Mucosa of descending colon (tissue), 3 donors: ENCODE results near the gene SUSD6. TPM values are rescaled to one million over a fixed set of nuclear protein-coding genes. Genes with fewer than 3 reads are reported as not detected.
A peak's percentile ranks its signal among the peaks of the same experiment; 100 is the strongest.

ENCODE experiments used
- ATAC-seq: fragments of 200-7000 bp; cut with Tn5 transposase; one replicate; pipeline ENCODE4 v1.9.1; 2020; ENCODE audit warnings: mild to moderate bottlenecking, moderate library complexity
- DNase-seq, 3 donors: peaks; one replicate each; pipeline ENCODE4 v3.0.0-alpha.2; 2020
- H3K36me3 ChIP-seq: fragments of 200-600 bp; one replicate; pipeline ENCODE4 v1.8.0; 2021; ENCODE audit warnings: low read depth, mild to moderate bottlenecking
- H3K4me1 ChIP-seq: fragments of 200-600 bp; one replicate; pipeline ENCODE4 v1.8.0; 2021; ENCODE audit warnings: low read depth, mild to moderate bottlenecking
- H3K4me3 ChIP-seq: fragments of 200-600 bp; one replicate; pipeline ENCODE4 v1.8.0; 2021; ENCODE audit warnings: mild to moderate bottlenecking
- H3K9me3 ChIP-seq: fragments of 200-600 bp; one replicate; pipeline ENCODE4 v1.8.0; 2021; ENCODE audit warnings: mild to moderate bottlenecking
- intact Hi-C, 2 donors: fragments of 100-400 bp; cut with DNase I in 1 of 2; cut with micrococcal nuclease in 1 of 2; formaldehyde crosslinking; loops; one replicate each; pipeline versions ENCODE4 v1.11.0 to v1.11.1; 2022; cut with DNase I, micrococcal nuclease
- total RNA-seq, 3 donors: library from RNA; stranded (reverse); fragmentation: NEBNext Ultra II Directional in 2 of 3; extraction: Animal tissue kit (Norgen Biotek cat#: 25700) in 2 of 3; gene quantifications; one replicate each; pipeline versions ENCODE4 v1.2.1 to v1.2.4, GENCODE V29; 2021 to 2023
- TF ChIP-seq, protein P1 (sequence below): fragments of 200-600 bp; IDR thresholded peaks from one replicate; pipeline ENCODE4 v1.8.0; 2022; ENCODE audit warnings: antibody characterized with exemption, mild to moderate bottlenecking
- donor health status: DM: no; HTN: no; CAD: no; lungs with moderate emphysema.
- donor health status: DM: no; HTN: no; CAD: no.
- donor health status: DM: no; HTN: yes; CAD: no.

Gene SUSD6
- total RNA-seq, 3 donors from 2014 or later = 56.3 to 98.3 (median 95.6) TPM

DNA sequence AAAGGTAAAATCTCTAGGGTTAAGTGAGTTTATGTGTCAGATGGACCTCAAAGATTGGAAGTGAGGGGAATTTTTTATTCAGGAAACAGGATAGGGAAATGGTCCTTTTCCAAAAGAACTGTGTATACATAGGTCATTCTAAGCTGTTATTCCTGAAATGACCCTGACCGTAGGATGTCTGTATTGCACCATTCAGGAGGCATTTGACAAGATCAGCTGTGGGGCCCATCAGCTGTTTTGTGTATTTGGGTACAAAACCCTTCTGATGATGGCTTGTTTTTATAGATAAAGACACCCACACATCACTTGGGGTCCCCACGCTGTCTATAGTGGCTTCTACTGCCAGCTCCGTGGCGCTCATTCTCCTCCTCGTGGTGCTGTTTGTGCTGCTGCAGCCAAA is 92.9 kb downstream of the SUSD6 start:
- no peak overlapping the region for H3K4me3 ChIP-seq
- no peaks in the 10 kb centered on the region for H3K9me3 ChIP-seq
- DNase-seq (no peak), ATAC-seq (no peak)
- H3K36me3 ChIP-seq = no peaks in the 10 kb centered on the region
- H3K4me1 ChIP-seq = peaks cover 4% of the 10 kb centered on the region
- TF ChIP-seq, protein P1, sequence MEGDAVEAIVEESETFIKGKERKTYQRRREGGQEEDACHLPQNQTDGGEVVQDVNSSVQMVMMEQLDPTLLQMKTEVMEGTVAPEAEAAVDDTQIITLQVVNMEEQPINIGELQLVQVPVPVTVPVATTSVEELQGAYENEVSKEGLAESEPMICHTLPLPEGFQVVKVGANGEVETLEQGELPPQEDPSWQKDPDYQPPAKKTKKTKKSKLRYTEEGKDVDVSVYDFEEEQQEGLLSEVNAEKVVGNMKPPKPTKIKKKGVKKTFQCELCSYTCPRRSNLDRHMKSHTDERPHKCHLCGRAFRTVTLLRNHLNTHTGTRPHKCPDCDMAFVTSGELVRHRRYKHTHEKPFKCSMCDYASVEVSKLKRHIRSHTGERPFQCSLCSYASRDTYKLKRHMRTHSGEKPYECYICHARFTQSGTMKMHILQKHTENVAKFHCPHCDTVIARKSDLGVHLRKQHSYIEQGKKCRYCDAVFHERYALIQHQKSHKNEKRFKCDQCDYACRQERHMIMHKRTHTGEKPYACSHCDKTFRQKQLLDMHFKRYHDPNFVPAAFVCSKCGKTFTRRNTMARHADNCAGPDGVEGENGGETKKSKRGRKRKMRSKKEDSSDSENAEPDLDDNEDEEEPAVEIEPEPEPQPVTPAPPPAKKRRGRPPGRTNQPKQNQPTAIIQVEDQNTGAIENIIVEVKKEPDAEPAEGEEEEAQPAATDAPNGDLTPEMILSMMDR = no peak
- intact Hi-C loops = no loop called here

DNA sequence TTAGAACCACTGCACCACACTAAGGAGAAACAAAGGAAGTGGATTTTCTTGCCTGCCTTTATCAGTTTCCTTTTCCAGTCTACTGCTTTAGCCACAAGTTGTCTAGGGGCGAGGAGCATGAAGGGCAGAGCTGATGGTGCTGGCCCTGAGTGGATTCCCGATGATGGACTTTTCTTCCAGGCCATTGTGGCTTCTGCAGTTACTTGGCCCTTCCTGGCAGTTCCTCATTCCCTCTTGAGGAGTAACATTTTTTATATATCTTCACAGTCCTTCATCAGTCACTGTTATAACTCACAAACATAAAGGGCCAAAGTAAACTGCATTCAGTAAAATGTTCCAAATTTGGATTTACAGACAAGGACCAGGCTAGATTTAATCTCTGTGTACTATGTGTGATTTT is 94.3 kb downstream of the SUSD6 start:
- Histone ChIP-seq H3K4me1 (peaks cover 4% of the 10 kb centered on the region), H3K9me3 (no peaks in the 10 kb centered on the region), H3K36me3 (no peaks in the 10 kb centered on the region), H3K4me3 (no peak overlapping the region)
- TF ChIP-seq, protein P1 = no peak
- no peak for DNase-seq
- intact Hi-C loops = no loop called here
- ATAC-seq = no peak

DNA sequence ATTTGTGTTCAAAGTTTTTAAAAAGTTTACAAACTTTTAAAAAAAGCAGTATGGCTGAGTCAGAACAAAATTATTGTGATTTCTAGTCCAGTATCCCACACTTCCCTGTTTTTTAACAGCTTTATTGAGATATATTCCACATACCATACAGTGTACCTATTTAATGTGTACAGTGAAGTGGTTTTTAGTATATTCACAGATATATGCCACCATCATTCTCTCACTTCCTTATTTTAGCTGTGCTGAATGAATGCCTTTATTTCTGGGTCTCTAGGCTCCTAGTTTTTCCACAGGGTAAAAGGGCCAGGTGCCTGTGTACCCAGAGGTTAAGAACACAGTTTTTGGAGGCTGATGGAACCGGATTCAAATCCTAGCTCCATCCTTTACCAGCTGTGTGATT is 96.7 kb downstream of the SUSD6 start:
- peaks cover 22% of the 10 kb centered on the region for H3K4me1 ChIP-seq
- no peak overlapping the region for H3K4me3 ChIP-seq
- no peak for ATAC-seq
- TF ChIP-seq, protein P1 = no peak
- no peaks in the 10 kb centered on the region for H3K9me3 ChIP-seq
- intact Hi-C loops = no loop called here
- DNase-seq = no peak
- H3K36me3 ChIP-seq = no peaks in the 10 kb centered on the region

DNA sequence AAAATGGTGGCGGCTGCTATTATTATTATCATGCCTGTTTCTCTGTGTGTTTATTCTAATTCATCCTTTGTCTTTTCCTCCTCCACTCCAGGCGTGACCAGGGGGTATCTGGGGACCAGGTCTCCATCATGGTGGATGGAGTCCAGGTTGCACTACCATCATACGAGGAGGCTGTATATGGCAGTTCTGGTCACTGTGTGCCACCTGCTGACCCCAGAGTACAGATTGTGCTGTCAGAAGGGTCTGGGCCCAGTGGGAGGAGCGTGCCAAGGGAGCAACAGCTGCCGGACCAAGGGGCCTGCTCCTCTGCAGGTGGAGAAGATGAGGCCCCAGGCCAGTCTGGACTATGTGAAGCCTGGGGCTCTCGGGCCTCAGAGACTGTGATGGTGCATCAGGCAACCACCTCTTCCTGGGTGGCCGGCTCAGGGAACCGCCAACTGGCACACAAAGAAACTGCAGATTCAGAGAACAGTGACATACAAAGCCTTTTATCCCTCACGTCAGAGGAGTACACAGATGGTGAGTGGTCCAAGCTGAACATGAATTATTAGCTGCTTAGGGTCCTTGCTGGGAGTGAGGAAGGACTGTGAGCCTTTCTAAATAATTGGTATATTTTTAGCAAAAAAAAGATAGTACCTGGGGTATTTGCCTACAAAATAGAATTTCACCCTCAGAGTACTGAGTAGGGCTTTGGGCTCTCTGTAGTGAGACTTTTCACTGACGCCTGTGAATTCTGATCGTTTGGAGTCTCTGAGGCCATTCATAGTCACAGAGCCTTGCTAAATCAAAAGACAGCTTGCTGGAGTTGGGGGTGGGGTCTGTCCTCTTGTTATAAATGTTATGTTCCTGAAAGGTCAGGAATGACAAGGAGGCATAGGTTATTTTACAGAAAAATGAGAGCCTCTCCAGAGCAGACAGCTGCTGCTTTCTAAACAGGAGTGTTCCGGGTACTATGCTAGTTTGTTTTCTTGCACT is 97.5 kb downstream of the SUSD6 start:
- TF ChIP-seq, protein P1 = no peak
- Histone ChIP-seq H3K4me3 (no peak overlapping the region), H3K36me3 (no peaks in the 10 kb centered on the region), H3K9me3 (no peaks in the 10 kb centered on the region), H3K4me1 (peaks cover 28% of the 10 kb centered on the region)
- intact Hi-C loops = no loop called here
- peak in 1 of 3 donors; percentile 35 for DNase-seq
- peak; percentile 27 for ATAC-seq

DNA sequence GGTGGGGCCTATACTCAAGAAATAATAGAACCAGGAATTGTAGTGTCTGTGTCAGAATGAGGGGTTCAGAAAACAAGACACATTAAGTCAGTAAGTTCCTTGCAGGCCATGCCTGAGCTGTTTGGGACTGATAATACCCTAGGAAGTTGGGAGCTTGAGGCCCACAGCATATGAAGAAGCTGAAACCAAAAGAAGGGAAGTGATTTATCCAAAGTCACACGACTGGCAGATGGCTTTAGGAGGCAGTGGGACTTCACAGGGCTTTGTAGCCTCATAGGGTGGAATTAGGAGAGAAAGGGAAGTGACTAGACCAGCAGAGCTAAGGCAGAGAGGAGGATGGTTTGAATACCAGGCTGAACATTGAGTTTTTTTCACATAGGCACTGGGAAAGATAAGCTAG is 99.0 kb downstream of the SUSD6 start:
- Histone ChIP-seq H3K4me3 (no peak overlapping the region), H3K4me1 (peaks cover 32% of the 10 kb centered on the region), H3K36me3 (no peaks in the 10 kb centered on the region), H3K9me3 (no peaks in the 10 kb centered on the region)
- intact Hi-C loops = no loop called here
- DNase-seq (no peak), ATAC-seq (no peak)
- TF ChIP-seq, protein P1 = no peak
